Spleen (tissue), 7 donors: ENCODE results near the gene IFIT2.

Experiments used
- CTCF ChIP-seq, 11 experiments: fragments of 200-600 bp in 7 of 11; fragments of 450-650 bp in 4 of 11; sonication (generic) in 4 of 11; IDR thresholded peaks in 8 of 11; conservative IDR thresholded peaks in 3 of 11; 1 replicate in 7 of 11; 2 replicates in 4 of 11; pipeline versions ENCODE4 v1.4.0 to v1.8.0; 2016 to 2021; ENCODE audit warnings: antibody characterized with exemption in 11 of 11, inconsistent platforms in 4 of 11, mild to moderate bottlenecking in 1 of 11
- POLR2AphosphoS5 ChIP-seq, 3 donors: sonication (generic); formaldehyde crosslinking; IDR thresholded peaks; one replicate each; pipeline ENCODE4 v1.5.1; 2017; ENCODE audit warnings: antibody characterized with exemption in 3 of 3
- donor health status: DM: no; HTN: no; CAD: no; lungs with moderate emphysema.
- donor health status: DM: no; HTN: no; CAD: no.
- donor health status: DM: no; HTN: no; CAD: no.

GRCh38 chr10:89295597-89295996 is 6.2 kb upstream of the IFIT2 start:
- TF ChIP-seq CTCF (IDR thresholded peaks at IDR 0.05 in 8 of 11, conservative IDR thresholded peaks at IDR 0.05 in 3 of 11) (no peak), POLR2AphosphoS5 (IDR thresholded peaks at IDR 0.05) (no peak)
